Sigmoid colon (tissue), 4 donors: ENCODE measurements around the gene NOXRED1.

Experiments
- EP300 ChIP-seq, 4 donors: sonication (generic); formaldehyde crosslinking; IDR thresholded peaks; one replicate each; pipeline ENCODE4 v1.6.1; 2017; ENCODE audit warnings: antibody characterized with exemption in 4 of 4
- POLR2A ChIP-seq, 2 donors: fragments of 450-650 bp; IDR thresholded peaks; one replicate each; pipeline ENCODE4 v1.6.1; 2016; ENCODE audit warnings: antibody characterized with exemption in 2 of 2, mild to moderate bottlenecking in 2 of 2, moderate library complexity in 2 of 2
- POLR2AphosphoS5 ChIP-seq, 4 donors: sonication (generic); formaldehyde crosslinking; IDR thresholded peaks; one replicate each; pipeline ENCODE4 v1.6.1; 2017; ENCODE audit warnings: antibody characterized with exemption in 4 of 4
- TF ChIP-seq, protein P1 (sequence below), 4 experiments: fragments of 450-650 bp in 3 of 4; fragments of 200-600 bp in 1 of 4; IDR thresholded peaks; one replicate each; pipeline ENCODE4 v1.5.1; 2016 to 2019; ENCODE audit warnings: antibody characterized with exemption in 4 of 4, mild to moderate bottlenecking in 3 of 4, moderate library complexity in 2 of 4

DNA sequence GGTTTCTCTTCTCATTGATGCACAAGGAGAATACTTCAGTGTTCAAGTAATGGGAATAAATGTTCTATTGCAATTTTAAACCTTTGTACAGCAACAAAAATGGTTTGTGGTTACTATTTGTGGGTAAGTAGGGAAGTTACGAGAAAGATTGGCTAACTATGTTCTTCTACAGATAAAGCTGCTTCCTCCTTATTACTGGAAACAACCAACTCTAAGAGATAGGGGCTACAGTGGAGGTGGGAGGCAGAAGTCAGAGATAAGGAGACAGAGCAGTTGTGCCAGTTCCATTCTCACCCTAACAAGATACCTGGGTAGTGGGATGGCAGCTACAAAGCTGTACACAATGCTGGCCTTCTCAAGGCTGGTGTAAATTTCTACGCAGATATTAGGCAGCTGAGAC is 16.2 kb downstream of the NOXRED1 start:
- TF ChIP-seq, protein P1, sequence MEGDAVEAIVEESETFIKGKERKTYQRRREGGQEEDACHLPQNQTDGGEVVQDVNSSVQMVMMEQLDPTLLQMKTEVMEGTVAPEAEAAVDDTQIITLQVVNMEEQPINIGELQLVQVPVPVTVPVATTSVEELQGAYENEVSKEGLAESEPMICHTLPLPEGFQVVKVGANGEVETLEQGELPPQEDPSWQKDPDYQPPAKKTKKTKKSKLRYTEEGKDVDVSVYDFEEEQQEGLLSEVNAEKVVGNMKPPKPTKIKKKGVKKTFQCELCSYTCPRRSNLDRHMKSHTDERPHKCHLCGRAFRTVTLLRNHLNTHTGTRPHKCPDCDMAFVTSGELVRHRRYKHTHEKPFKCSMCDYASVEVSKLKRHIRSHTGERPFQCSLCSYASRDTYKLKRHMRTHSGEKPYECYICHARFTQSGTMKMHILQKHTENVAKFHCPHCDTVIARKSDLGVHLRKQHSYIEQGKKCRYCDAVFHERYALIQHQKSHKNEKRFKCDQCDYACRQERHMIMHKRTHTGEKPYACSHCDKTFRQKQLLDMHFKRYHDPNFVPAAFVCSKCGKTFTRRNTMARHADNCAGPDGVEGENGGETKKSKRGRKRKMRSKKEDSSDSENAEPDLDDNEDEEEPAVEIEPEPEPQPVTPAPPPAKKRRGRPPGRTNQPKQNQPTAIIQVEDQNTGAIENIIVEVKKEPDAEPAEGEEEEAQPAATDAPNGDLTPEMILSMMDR (IDR thresholded peaks at IDR 0.05), result no peak
- TF ChIP-seq POLR2AphosphoS5 (IDR thresholded peaks at IDR 0.05), result no peak
- no peak for TF ChIP-seq POLR2A (IDR thresholded peaks at IDR 0.05)
- no peak for TF ChIP-seq EP300 (IDR thresholded peaks at IDR 0.05)
